Osteocyte (in vitro differentiated cells): ENCODE measurements around the gene ACCS. TPM values are rescaled to one million over a fixed set of nuclear protein-coding genes. Genes with fewer than 3 reads are reported as not detected.

Source experiments
- DNase-seq: peaks from one replicate; pipeline ENCODE4 v3.0.0; 2021; ENCODE audit warnings: mixed read lengths; ENCODE audit not compliant: unreplicated experiment; ENCODE audit errors: extremely low spot score
- H3K27ac Mint-ChIP-seq: one replicate; pipeline ENCODE4 v1.8.0; 2021; ENCODE audit warnings: mild to moderate bottlenecking, mixed read lengths; ENCODE audit not compliant: unreplicated experiment
- H3K27me3 Mint-ChIP-seq: one replicate; pipeline ENCODE4 v1.8.0; 2021; ENCODE audit warnings: mixed read lengths; ENCODE audit not compliant: unreplicated experiment
- H3K36me3 Mint-ChIP-seq: one replicate; pipeline ENCODE4 v1.8.0; 2021; ENCODE audit warnings: mixed read lengths; ENCODE audit not compliant: unreplicated experiment
- H3K4me1 Mint-ChIP-seq: one replicate; pipeline ENCODE4 v1.8.0; 2021; ENCODE audit warnings: mixed read lengths; ENCODE audit not compliant: unreplicated experiment
- H3K4me3 Mint-ChIP-seq: one replicate; pipeline ENCODE4 v1.8.0; 2021; ENCODE audit warnings: mild to moderate bottlenecking, moderate library complexity, mixed read lengths; ENCODE audit not compliant: unreplicated experiment
- H3K9me3 Mint-ChIP-seq: one replicate; pipeline ENCODE4 v1.8.0; 2021; ENCODE audit warnings: mixed read lengths; ENCODE audit not compliant: unreplicated experiment
- CTCF ChIP-seq: fragments of 200-600 bp; sonication (generic); IDR thresholded peaks from 2 replicates; pipeline ENCODE4 v1.5.0; 2021; ENCODE audit warnings: antibody characterized with exemption, mild to moderate bottlenecking, moderate library complexity
- total RNA-seq: library from RNA; stranded (reverse); gene quantifications from 2 replicates; pipeline ENCODE4 v1.2.1, GENCODE V29; 2021

The ACCS gene
- total RNA-seq, 1 donor from 2014 or later = 4.3 TPM

GRCh38 chr11:44033411-44033850 lies 32.6 kb upstream of the ACCS start:
- Mint-ChIP-seq H3K4me1 (peaks cover 19% of the 10 kb centered on the region), H3K36me3 (no peaks in the 10 kb centered on the region), H3K27me3 (peaks cover 34% of the 10 kb centered on the region), H3K27ac (no peak overlapping the region), H3K9me3 (no peaks in the 10 kb centered on the region), H3K4me3 (no peak overlapping the region)
- DNase-seq = peak; percentile 62
- TF ChIP-seq CTCF = no peak

- H3K36me3 Mint-ChIP-seq = no peaks in the 10 kb centered on the region
- H3K4me1 Mint-ChIP-seq = peaks cover 19% of the 10 kb centered on the region
- TF ChIP-seq CTCF = no peak
- H3K4me3 Mint-ChIP-seq = no peak overlapping the region
- H3K9me3 Mint-ChIP-seq = no peaks in the 10 kb centered on the region
- peaks cover 31% of the 10 kb centered on the region for H3K27me3 Mint-ChIP-seq
- peak; percentile 48 for DNase-seq
- no peak overlapping the region for H3K27ac Mint-ChIP-seq
Observed at GRCh38 chr11:44033856-44034255, 32.2 kb upstream of the ACCS start.

GRCh38 chr11:44034639-44035038 lies 31.4 kb upstream of the ACCS start:
- DNase-seq = peak; percentile 23
- Mint-ChIP-seq H3K27ac (no peak overlapping the region), H3K36me3 (no peaks in the 10 kb centered on the region), H3K9me3 (no peaks in the 10 kb centered on the region), H3K4me1 (peaks cover 19% of the 10 kb centered on the region), H3K27me3 (peaks cover 27% of the 10 kb centered on the region), H3K4me3 (no peak overlapping the region)
- no peak for TF ChIP-seq CTCF

GRCh38 chr11:44036811-44037657 lies 29.0 kb upstream of the ACCS start:
- Mint-ChIP-seq H3K36me3 (no peaks in the 10 kb centered on the region), H3K27me3 (peaks cover 24% of the 10 kb centered on the region), H3K9me3 (peaks cover 4% of the 10 kb centered on the region), H3K4me3 (no peak overlapping the region), H3K27ac (no peak overlapping the region), H3K4me1 (peaks cover 10% of the 10 kb centered on the region)
- TF ChIP-seq CTCF = peak; percentile 87
- DNase-seq = peak; percentile 89

GRCh38 chr11:44037658-44037998 lies 28.4 kb upstream of the ACCS start:
- no peak for TF ChIP-seq CTCF
- H3K27ac Mint-ChIP-seq = no peak overlapping the region
- no peak overlapping the region for H3K4me3 Mint-ChIP-seq
- no peaks in the 10 kb centered on the region for H3K36me3 Mint-ChIP-seq
- H3K4me1 Mint-ChIP-seq = peaks cover 6% of the 10 kb centered on the region
- DNase-seq = no peak
- peaks cover 4% of the 10 kb centered on the region for H3K9me3 Mint-ChIP-seq
- H3K27me3 Mint-ChIP-seq = peaks cover 26% of the 10 kb centered on the region
